ENCODE data around the gene GIGYF2.

DNA sequence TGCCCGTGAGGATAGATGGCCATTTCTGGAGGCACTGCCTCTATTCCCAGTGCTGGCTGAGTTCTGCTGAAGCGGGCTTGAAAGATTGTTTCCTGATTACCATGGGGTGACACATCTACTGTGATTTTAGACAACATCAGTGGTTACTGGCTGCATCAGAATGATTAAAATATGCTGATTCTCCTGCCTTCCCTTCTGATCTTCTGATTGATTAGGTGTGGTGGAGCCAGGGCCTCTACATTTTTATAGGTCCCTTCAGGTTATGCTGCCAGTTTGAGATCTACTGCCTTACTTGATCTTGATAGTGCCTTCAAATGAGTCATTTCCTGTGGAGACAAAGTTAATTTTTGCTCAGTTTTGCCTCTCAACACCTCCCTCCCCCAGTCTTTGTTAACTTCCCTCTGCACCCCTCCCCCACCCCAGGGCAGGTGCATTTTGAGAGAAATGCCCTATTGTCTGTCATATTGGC, 141.3 kb downstream of the GIGYF2 start:
- TF ChIP-seq POLR2A (IDR thresholded peaks at IDR 0.05): no peak
- TF ChIP-seq, protein P1, sequence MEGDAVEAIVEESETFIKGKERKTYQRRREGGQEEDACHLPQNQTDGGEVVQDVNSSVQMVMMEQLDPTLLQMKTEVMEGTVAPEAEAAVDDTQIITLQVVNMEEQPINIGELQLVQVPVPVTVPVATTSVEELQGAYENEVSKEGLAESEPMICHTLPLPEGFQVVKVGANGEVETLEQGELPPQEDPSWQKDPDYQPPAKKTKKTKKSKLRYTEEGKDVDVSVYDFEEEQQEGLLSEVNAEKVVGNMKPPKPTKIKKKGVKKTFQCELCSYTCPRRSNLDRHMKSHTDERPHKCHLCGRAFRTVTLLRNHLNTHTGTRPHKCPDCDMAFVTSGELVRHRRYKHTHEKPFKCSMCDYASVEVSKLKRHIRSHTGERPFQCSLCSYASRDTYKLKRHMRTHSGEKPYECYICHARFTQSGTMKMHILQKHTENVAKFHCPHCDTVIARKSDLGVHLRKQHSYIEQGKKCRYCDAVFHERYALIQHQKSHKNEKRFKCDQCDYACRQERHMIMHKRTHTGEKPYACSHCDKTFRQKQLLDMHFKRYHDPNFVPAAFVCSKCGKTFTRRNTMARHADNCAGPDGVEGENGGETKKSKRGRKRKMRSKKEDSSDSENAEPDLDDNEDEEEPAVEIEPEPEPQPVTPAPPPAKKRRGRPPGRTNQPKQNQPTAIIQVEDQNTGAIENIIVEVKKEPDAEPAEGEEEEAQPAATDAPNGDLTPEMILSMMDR (IDR thresholded peaks at IDR 0.05): no peak
- TF ChIP-seq POLR2AphosphoS5 (IDR thresholded peaks at IDR 0.05): no peak
